Medulla oblongata (tissue), 1 donor: ENCODE data around the gene PDE6B.
"Not testable (repeated sequence)": the region's sequence is repeated elsewhere in the genome, so short reads cannot be mapped to it uniquely, and the experiment has no call there.

Source experiments
- DNase-seq: peaks from one replicate; pipeline ENCODE4 v3.0.0-alpha.2; 2015; ENCODE audit errors: extremely low spot score

The PDE6B gene

DNA sequence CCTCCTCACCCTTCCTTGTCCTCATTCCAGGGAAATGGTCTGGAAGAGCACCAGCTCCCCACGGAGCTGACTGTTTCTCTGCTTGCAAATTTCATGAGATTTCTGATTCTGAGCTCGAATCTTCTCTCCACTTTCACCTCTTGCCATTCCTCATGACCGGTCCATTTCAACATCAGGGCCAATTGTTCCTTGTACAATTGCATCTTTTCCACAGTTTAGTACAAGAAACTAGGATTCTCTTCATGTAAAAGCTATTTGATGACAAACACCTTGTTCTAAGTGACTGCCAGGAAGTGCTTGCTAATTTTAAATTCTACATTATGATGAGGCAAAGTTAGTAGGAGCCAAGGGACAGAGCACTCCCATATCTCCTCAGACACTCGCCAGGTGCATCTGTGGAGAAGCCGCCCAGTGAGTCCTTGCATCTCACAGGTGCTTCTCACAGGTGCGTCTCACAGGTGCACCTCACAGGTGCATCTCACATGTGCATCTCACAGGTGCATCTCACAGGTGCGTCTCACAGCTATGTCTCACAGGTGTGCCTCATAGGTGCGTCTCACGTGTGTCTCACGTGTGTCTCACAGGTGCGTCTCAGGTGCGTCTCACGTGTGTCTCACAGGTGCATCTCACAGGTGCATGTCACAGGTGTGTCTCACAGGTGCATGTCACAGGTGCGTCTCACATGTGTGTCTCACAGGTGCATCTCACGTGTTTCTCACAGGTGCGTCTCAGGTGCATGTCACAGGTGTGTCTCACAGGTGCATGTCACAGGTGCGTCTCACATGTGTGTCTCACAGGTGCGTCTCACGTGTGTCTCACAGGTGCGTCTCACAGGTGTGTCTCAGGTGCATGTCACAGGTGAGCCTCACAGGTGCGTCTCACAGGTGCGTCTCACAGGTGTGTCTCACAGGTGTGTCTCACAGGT, 3.0 kb upstream of the PDE6B start:
- DNase-seq, result no peak

- DNase-seq, result no peak
Measured at GRCh38 chr4:622996-623913, 2.1 kb upstream of the PDE6B start.

- no peak for DNase-seq
Measured at GRCh38 chr4:623914-624566, 1.3 kb upstream of the PDE6B start.

DNA sequence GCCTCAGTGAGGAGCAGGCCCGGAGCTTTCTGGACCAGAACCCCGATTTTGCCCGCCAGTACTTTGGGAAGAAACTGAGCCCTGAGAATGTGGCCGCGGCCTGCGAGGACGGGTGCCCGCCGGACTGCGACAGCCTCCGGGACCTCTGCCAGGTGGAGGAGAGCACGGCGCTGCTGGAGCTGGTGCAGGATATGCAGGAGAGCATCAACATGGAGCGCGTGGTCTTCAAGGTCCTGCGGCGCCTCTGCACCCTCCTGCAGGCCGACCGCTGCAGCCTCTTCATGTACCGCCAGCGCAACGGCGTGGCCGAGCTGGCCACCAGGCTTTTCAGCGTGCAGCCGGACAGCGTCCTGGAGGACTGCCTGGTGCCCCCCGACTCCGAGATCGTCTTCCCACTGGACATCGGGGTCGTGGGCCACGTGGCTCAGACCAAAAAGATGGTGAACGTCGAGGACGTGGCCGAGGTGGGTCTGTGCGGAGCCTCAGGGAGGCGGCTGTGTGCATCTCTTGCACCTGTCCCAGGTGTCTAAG, 323 bp downstream of the PDE6B start:
- no peak for DNase-seq

- DNase-seq, result no peak
Measured at GRCh38 chr4:626201-627091, 1.1 kb downstream of the PDE6B start.

DNA sequence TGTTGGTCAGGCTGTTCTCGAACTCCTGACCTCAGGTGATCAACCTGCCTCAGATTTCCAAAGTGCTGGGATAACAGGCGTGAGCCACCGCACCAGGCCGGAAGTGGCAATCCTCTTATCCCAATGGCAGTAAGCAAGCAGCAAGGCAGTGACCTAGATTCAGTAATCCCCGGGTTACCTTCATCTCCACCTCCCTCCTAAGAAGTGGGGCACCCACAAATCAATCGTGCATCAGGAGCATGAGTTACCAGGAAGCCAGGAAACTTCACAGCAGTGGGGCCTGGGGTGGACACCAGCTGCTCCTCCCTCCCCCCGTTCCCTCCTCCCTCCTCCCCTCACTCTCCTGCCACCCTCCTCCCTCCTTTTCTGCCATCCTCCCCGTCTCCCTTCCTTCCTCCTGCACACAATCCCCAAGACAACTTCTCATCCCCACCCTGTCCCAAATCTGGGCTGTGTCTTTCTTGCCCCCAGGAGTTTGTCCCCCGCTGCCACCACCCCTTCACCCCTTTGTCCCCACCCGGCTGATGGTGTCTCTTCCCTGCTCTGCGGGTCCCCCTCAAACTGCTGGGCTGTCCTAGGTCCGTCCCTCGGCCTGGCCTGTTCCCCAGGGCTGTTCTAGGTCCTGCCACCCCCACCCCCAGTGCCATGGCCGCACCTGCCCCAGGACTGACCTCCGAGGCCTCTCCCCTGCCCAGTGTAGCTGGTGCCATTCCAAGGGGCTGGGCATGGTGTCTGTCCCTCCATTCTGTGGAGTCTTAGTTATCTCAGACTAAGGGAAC, 2.2 kb downstream of the PDE6B start:
- DNase-seq, result no peak

DNA sequence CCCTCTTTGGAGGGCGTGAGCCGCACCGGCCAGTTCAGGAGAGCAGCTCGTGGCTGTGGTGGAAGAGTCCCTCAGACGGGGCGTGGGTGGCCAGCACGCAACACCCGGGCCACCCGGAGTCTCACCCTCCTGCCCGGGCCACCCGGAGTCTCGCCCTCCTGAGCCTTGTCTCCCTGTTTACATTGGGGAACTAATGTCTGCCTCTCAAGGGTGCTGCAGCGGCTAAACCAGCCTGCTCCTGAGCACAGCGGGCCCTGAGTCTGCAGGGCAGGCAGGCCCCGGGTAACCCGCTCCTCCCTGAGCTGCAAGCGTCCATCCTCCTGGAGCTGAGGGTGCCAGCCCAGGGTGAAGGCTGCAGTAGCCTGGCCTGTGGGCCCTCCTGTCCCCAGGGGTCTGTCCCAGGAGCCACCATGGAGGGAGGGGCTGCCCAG, 3.0 kb downstream of the PDE6B start:
- DNase-seq, result no peak

DNA sequence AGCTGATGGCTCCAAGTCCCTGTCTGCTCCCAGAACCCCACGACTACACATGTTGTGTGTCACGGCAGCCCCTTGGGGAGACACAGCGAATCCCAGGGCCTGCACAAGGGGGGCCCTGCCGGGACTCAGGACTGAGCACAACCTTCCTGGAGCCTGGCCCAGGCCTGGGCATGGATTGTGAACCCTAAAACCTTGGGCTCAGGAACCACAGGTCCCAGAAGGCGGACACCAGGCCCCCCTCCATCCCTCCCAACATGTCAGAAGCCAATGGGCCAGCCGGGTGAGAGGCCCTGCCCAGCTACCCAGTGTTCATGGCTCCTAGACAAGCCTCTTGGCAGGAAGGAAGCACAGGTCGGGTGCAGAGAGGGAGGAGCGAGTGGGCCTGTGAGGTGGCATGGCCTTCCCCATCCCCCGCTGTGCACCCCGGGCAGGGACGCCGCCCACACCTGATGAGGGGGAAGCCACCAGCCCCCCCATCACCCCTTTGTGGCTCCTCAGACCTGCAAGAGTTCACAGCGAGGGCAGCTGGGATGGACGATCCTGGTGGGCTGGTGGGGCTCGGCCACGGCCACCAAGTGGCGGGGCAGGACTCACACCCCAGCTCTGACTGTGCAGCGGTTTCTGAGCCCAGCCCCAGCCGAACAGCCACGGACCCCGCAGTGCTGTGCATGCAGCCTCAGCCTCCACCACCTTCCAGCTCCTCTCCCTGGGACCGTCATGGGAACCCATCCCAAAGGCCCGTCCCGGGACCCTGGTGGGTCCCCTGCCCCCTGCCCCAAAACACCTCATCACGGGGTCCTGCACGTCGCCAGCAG, 3.7 kb downstream of the PDE6B start:
- no peak for DNase-seq

GRCh38 chr4:629636-629914, 4.2 kb downstream of the PDE6B start:
- DNase-seq, result no peak

DNA sequence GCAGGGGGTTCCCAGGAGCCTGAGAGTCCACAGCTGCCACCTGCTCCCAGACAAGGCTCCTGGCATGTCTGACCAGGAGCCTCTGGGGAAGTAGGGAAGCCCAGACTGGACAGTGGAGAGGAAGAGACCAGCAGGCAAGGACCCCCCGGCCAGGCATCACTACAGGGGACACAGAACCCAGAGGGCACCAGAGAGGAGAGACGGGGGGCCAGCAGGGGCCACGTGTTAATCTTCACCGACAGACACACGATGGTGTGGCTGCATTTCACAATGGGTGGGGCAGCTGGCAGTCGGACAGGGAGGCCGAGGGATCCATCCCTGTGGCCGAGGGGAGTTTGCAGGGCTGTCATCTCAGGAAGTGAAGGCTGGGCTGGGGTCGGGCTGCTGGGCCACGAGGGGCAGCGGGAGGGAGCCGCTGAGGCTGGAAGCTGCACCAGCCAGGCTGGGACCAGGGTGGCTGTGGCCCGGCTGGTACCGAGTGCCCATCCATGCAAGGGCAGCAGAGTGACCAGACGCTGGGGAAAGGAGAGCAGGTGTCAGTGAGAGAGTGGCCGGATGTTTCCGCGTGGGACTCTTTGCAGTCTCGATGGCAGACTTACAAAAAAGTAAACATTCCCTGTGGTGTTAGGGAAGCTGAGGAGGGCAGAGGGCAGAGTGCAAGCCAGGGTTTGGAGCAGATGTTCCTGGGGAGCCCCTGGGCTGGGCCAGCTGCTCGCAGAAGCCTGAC, 4.7 kb downstream of the PDE6B start:
- DNase-seq, result no peak

DNA sequence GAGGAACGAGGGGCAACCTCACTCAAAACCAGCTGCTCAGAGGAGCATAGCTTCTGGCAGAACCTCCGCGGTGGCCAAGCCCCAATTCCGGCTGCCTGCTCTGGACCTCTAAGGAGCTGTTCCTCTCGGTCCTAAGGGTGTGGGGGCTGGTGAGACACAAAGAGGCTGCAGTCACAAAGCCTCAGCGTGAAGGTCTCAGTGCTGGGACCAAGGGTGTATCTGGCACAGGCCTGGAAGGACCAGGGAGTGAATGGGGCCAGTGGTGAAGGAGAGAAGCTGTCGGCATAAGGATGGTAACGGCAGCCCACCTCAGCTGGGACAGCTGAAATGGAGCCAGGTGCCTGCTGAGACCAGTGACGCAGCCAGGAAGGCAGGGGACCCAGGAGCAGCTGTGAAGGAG, 5.3 kb downstream of the PDE6B start:
- DNase-seq, result no peak

DNA sequence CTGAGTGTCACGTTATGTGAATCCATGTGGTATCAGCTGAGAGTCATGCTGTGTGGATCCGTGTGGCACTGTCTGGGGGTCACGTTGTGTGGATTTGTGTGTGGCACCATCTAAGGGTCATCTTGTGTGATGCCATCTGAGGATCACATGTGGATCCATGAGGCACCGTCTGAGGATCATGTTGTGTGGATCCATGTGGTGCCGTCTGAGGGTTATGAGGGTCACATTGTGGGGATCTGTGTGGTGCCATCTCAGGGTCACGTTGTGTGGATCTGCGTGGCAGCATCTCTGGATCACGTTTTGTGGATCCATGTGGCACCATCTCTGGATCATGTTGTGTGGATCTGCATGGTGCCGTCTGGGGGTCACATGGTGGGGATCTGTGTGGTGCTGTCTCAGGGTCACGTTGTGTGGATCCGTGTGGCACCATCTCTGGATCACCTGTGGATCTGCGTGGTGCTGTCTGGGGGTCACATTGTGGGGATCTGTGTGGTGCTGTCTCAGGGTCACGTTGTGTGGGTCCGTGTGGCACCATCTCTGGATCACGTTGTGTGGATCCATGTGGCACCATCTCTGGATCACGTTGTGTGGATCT, 6.9 kb downstream of the PDE6B start:
- DNase-seq, result no peak

DNA sequence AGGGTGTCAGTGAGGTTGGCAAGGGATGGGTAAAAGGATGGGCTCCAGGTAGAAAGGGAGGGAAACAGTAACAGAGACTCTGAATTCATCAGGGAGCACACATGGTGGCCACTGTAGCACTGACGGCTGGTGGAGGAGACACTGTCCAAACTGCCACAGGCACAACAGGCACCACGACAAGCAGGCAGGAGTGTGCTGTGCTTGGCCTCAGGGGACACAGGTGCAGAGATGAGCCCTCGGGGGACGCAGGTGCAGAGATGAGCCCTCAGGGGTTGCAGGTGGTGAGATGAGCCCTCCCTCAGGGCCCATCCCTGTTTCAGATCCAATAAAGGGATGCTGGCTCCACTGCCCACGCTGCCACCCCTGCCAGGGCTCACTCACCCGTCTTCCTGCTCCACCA, 7.6 kb downstream of the PDE6B start:
- no peak for DNase-seq

GRCh38 chr4:633406-633805, 8.0 kb downstream of the PDE6B start:
- DNase-seq, result no peak

DNA sequence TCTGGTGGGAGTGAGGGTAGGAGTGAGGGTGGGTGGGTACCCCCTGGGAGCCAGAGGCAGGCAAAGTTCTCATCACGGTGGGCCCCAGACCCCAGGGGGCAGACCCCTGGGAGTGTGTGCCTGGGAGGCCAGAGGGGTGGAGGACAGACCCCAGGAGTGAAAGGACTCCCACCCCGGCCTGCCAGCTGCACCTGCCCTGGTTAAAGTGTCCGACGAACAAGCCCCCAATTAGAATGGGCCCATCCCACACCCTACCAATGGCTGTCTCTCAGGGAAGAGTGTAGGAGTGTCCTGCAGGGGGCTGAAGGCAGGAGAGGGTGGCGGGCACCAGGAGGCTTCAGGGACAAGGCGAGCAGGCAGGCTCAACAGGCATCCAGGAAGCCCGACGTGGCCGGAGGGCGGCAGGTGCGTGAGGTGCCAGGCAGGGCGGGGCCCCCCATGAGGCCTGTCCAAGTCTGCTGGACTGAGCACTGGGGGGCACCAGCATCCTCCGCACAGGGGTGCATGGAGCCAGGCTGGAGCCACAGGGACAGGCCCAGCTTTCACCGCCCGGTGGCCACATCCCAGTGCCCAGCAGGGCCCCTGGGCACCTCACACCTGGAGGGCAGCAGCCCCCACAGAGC, 8.7 kb downstream of the PDE6B start:
- DNase-seq, result no peak

DNA sequence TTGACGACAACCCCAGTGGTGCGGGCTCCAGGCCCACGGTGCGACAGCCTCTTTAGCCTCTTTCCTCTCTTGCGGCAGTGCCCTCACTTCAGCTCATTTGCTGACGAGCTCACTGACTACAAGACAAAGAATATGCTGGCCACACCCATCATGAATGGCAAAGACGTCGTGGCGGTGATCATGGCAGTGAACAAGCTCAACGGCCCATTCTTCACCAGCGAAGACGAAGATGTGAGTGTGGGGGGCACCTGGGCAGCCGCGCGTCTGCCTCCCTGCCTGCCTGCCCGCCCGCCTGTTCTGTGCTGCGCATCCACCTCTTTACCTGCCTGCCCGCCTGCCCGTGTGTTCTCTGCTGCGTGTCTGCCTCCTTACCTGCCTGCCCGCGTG, 9.2 kb downstream of the PDE6B start:
- no peak for DNase-seq

- DNase-seq, result not testable (repeated sequence)
Measured at GRCh38 chr4:635066-635835, 9.9 kb downstream of the PDE6B start.
